Fibroblast of pulmonary artery (primary cell): ENCODE data around the gene AP1G1.
"Not testable (repeated sequence)": the region's sequence is repeated elsewhere in the genome, so short reads cannot be mapped to it uniquely, and the experiment has no call there.

Experiments used
- DNase-seq: peaks from one replicate; pipeline ENCODE4 v3.0.0-alpha.2; 2010; ENCODE audit warnings: low read depth
- H3K4me3 ChIP-seq: replicated peaks from 2 replicates; pipeline ENCODE4 v1.5.1; 2011; ENCODE audit warnings: low read depth, mild to moderate bottlenecking, control low read depth, low read length, moderate library complexity
- TF ChIP-seq, protein P1 (sequence below): IDR thresholded peaks from 2 replicates; pipeline ENCODE4 v1.5.1; 2011; ENCODE audit warnings: mild to moderate bottlenecking, control low read depth, low read length, inconsistent platforms; ENCODE audit errors: missing control alignments

The AP1G1 gene

DNA sequence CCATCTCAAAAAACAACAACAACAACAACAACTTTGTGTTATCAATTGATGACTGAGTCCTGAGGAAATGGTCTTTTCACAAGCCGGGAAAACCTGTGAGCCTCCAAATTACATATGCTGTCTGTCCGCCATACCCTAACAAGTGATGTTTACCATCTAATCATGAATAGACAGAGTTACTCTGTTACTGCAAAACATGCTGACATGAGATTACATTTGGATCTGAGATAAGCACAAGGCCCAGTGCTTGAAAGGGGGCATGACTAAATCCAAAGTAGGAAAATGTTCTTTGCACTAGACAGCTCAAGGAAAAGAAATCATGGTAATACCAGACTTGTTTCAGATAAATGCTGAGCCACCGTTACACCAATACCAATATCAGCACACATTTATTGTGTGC is 28.5 kb upstream of the AP1G1 start:
- TF ChIP-seq, protein P1, sequence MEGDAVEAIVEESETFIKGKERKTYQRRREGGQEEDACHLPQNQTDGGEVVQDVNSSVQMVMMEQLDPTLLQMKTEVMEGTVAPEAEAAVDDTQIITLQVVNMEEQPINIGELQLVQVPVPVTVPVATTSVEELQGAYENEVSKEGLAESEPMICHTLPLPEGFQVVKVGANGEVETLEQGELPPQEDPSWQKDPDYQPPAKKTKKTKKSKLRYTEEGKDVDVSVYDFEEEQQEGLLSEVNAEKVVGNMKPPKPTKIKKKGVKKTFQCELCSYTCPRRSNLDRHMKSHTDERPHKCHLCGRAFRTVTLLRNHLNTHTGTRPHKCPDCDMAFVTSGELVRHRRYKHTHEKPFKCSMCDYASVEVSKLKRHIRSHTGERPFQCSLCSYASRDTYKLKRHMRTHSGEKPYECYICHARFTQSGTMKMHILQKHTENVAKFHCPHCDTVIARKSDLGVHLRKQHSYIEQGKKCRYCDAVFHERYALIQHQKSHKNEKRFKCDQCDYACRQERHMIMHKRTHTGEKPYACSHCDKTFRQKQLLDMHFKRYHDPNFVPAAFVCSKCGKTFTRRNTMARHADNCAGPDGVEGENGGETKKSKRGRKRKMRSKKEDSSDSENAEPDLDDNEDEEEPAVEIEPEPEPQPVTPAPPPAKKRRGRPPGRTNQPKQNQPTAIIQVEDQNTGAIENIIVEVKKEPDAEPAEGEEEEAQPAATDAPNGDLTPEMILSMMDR = no peak
- no peak for DNase-seq

DNA sequence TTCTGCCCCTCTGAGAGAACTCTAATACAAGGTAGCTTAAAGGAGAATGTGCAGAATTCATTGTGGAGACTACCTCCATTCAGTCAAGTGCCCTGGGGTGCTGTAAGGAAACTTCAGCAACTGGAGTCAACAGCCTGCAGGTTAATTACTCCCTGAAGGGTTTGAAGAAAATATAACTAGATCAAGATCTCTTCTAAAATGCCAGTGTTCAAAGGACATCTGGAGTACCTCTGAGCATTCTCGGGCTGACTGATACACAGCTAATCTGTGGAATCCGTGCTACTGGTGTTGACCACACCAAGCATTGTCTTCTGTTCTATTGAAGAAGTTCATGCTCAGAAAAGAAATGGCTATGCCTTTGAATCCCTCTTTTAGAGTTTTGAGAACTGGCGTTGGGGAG is 25.7 kb upstream of the AP1G1 start:
- TF ChIP-seq, protein P1 = no peak
- no peak overlapping the region for H3K4me3 ChIP-seq
- DNase-seq = no peak

More for the DNA sequence above, 28.5 kb upstream of the AP1G1 start:
- H3K4me3 ChIP-seq = no peak overlapping the region

DNA sequence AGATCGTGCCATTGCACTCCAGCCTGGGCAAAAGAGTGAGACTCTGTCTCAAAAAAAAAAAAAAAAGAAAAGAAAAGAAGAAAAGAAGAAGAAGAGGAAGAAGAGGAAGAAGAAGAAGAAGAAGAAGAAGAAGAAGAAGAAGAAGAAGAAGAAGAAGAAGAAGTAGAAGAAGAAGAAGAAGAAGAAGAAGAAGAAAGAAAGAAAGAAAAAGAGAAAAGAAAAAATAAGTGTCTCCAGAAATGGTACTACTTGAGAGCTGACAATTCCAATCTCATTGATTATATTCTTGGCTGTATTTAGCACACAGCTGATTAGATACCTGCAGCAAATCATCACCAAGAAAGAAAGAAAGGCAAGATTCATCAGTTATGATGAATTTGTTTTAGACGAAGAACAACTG is 23.5 kb upstream of the AP1G1 start:
- H3K4me3 ChIP-seq, DNase-seq: not testable (repeated sequence)

DNA sequence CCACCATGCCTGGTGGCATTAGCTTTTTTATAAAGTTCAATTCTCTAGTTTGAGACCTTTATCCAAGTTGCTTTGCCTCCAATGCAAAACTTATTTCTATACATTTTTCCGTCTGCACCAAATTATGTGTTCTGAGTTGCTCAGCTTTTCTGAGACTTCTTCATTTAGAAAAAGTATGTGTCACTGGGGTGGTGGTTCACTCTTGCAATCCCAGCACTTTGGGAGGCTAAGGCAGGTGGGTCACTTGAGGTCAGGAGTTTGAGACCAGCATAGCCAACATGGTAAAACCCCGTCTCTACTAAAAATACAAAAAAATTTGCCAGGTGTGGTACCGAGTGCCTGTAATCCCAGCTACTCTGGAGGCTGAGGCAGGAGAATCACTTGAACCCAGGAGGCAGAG is 23.1 kb upstream of the AP1G1 start:
- not testable (repeated sequence) for DNase-seq

DNA sequence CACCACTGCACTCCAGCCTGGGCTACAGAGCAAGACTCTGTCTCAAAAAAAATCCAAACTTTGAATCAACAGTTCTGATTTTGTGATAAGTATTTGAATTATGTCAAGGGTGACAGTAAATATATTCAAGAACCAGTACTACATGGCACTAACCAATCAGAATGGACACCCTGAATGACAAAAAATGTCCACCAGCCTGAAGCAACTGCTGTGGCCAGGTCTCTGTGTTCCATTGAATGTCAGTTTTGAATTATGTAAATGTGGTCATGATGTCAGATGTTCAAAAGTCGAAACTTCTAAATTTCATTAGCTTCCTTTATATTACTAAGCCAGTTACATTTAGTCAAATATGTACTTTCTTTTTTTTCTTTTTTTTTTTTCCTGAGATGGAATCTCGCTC is 21.7 kb upstream of the AP1G1 start:
- no peak overlapping the region for H3K4me3 ChIP-seq
- TF ChIP-seq, protein P1 = no peak
- no peak for DNase-seq

More for the DNA sequence above, 23.1 kb upstream of the AP1G1 start:
- H3K4me3 ChIP-seq = not testable (repeated sequence)

DNA sequence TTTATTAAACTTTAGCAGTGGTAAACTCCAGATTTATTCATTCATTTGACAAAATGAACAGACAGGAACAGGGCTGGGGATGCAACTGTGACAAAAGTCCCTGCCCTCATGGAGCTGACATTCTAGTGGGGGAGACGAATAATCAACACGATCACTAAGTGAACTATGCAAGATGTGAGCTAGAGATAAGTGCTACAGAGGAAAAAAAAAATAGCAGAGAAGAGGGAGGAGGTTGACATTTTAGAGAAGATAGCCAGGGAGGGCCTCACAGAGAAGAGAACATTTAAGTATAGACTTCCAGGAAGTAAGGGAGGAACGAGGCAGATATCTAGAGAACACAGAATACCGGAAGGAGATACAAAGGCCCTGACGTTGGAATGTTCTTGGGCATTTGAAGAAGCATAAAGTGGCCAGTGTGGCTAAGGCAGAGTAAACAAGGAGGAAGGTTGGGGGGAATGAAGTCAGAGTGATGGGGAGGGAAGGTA is 17.9 kb upstream of the AP1G1 start:
- no peak overlapping the region for H3K4me3 ChIP-seq
- DNase-seq = peak; percentile 42
- TF ChIP-seq, protein P1 = no peak

DNA sequence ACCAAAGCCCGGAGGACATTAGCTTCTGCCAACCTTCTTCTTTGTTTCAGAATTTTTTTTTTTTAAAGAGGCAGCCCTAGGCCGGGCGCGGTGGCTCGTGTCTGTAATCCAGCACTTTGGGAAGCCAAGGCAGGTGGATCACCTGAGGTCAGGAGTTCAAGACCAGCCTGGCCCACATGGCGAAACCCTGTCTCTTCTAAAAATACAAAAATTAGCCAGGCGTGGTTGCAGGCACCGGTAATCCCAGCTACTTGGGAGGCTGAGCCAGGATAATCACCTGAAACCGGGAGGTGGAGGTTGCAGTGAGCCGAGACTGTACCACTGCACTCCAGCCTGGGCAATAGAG is 8.5 kb upstream of the AP1G1 start:
- H3K4me3 ChIP-seq, DNase-seq: not testable (repeated sequence)

DNA sequence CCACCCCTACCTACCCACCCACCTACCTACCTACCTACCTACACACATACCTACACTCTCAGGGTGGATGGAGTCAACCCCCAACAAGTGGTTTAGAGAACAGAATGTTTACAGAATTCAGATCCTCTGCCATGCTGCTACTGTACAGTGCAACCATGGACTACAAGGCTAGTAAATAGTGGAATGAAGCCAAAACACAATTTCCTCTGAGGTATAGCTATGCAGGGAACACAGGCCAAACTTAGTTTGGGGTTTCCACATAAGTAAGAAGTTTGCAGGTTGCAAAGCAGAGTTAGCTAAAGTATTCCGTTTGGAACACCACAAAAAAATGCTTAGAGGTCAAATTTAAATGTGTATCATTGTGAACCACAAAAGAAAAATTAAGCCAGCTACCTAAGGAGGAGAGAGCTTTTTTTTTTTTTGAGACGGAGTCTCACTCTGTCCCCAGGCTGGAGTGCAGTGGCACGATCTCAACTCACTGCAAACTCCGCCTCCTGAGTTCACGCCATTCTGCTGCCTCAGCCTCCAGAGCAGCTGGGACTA is 2.7 kb upstream of the AP1G1 start:
- peak; percentile 68 for DNase-seq
- TF ChIP-seq, protein P1 = no peak
- H3K4me3 ChIP-seq = no peak overlapping the region

DNA sequence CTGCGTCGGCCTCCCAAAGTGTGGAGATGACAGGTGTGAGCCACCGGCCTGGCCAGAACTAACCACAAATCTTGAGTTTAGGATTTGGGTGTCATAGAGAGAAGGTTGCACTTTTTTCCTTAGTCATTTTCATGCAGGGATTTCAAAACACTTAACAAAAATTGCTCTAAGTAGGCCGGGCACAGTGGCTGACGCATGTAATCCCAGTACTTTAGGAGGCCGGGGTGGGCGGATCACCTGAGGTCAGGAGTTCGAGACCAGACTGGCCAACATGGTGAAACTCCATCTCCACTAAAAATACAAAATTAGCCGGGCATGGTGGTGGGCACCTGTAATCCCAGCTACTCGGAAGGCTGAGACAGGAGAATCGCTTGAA is 1.5 kb upstream of the AP1G1 start:
- DNase-seq, H3K4me3 ChIP-seq: not testable (repeated sequence)
